Osteocyte (in vitro differentiated cells): ENCODE data around the gene RBFOX2. TPM values are rescaled to one million over a fixed set of nuclear protein-coding genes. Genes with fewer than 3 reads are reported as not detected.

Experiments used
- DNase-seq: peaks from one replicate; pipeline ENCODE4 v3.0.0; 2021; ENCODE audit warnings: mixed read lengths; ENCODE audit not compliant: unreplicated experiment; ENCODE audit errors: extremely low spot score
- H3K27ac Mint-ChIP-seq: one replicate; pipeline ENCODE4 v1.8.0; 2021; ENCODE audit warnings: mild to moderate bottlenecking, mixed read lengths; ENCODE audit not compliant: unreplicated experiment
- H3K27me3 Mint-ChIP-seq: one replicate; pipeline ENCODE4 v1.8.0; 2021; ENCODE audit warnings: mixed read lengths; ENCODE audit not compliant: unreplicated experiment
- H3K36me3 Mint-ChIP-seq: one replicate; pipeline ENCODE4 v1.8.0; 2021; ENCODE audit warnings: mixed read lengths; ENCODE audit not compliant: unreplicated experiment
- H3K4me1 Mint-ChIP-seq: one replicate; pipeline ENCODE4 v1.8.0; 2021; ENCODE audit warnings: mixed read lengths; ENCODE audit not compliant: unreplicated experiment
- H3K4me3 Mint-ChIP-seq: one replicate; pipeline ENCODE4 v1.8.0; 2021; ENCODE audit warnings: mild to moderate bottlenecking, moderate library complexity, mixed read lengths; ENCODE audit not compliant: unreplicated experiment
- H3K9me3 Mint-ChIP-seq: one replicate; pipeline ENCODE4 v1.8.0; 2021; ENCODE audit warnings: mixed read lengths; ENCODE audit not compliant: unreplicated experiment
- CTCF ChIP-seq: fragments of 200-600 bp; sonication (generic); IDR thresholded peaks from 2 replicates; pipeline ENCODE4 v1.5.0; 2021; ENCODE audit warnings: antibody characterized with exemption, mild to moderate bottlenecking, moderate library complexity
- total RNA-seq: library from RNA; stranded (reverse); gene quantifications from 2 replicates; pipeline ENCODE4 v1.2.1, GENCODE V29; 2021

Gene RBFOX2
- total RNA-seq, 1 donor from 2014 or later: 151 TPM

GRCh38 chr22:35717572-35717971 is 311.1 kb downstream of the RBFOX2 start, which contains the start of gene APOL5:
APOL5 (plus strand) TSS chr22:35717872; CDS start chr22:35717872, 0 bp downstream.
- Mint-ChIP-seq H3K36me3 (no peaks in the 10 kb centered on the region), H3K9me3 (peaks cover 3% of the 10 kb centered on the region), H3K4me1 (no peaks in the 10 kb centered on the region), H3K27me3 (peaks cover 5% of the 10 kb centered on the region), H3K4me3 (no peak within 1 kb of the TSS), H3K27ac (no peak within 1 kb of the TSS)
- no peak for TF ChIP-seq CTCF
- DNase-seq: no peak

- no peak for DNase-seq
- peaks cover 5% of the 10 kb centered on the region for H3K27me3 Mint-ChIP-seq
- H3K27ac Mint-ChIP-seq: no peak overlapping the region
- no peaks in the 10 kb centered on the region for H3K36me3 Mint-ChIP-seq
- H3K4me1 Mint-ChIP-seq: peaks cover 15% of the 10 kb centered on the region
- no peak for TF ChIP-seq CTCF
- H3K9me3 Mint-ChIP-seq: no peaks in the 10 kb centered on the region
- H3K4me3 Mint-ChIP-seq: no peak overlapping the region
Measured at GRCh38 chr22:35712672-35713071, 316.0 kb downstream of the RBFOX2 start.

GRCh38 chr22:35711336-35711735 is 317.3 kb downstream of the RBFOX2 start:
- no peak for TF ChIP-seq CTCF
- no peaks in the 10 kb centered on the region for H3K36me3 Mint-ChIP-seq
- H3K27ac Mint-ChIP-seq: no peak overlapping the region
- peaks cover 5% of the 10 kb centered on the region for H3K27me3 Mint-ChIP-seq
- H3K4me1 Mint-ChIP-seq: peaks cover 18% of the 10 kb centered on the region
- H3K9me3 Mint-ChIP-seq: no peaks in the 10 kb centered on the region
- no peak for DNase-seq
- no peak overlapping the region for H3K4me3 Mint-ChIP-seq

GRCh38 chr22:35708917-35709316 is 319.7 kb downstream of the RBFOX2 start:
- DNase-seq: no peak
- Mint-ChIP-seq H3K9me3 (no peaks in the 10 kb centered on the region), H3K4me1 (peaks cover 31% of the 10 kb centered on the region), H3K27ac (peak overlapping the region; percentile 32), H3K27me3 (no peaks in the 10 kb centered on the region), H3K4me3 (no peak overlapping the region), H3K36me3 (no peaks in the 10 kb centered on the region)
- no peak for TF ChIP-seq CTCF

- H3K27ac Mint-ChIP-seq: peak overlapping the region; percentile 32
- no peak for DNase-seq
Measured at GRCh38 chr22:35708453-35708852, 320.2 kb downstream of the RBFOX2 start.

More at GRCh38 chr22:35708453-35708852, 320.2 kb downstream of the RBFOX2 start:
- H3K27me3 Mint-ChIP-seq: no peaks in the 10 kb centered on the region
- no peak overlapping the region for H3K4me3 Mint-ChIP-seq
- no peak for TF ChIP-seq CTCF
- H3K36me3 Mint-ChIP-seq: no peaks in the 10 kb centered on the region
- peaks cover 36% of the 10 kb centered on the region for H3K4me1 Mint-ChIP-seq
- no peaks in the 10 kb centered on the region for H3K9me3 Mint-ChIP-seq
